Stimulated activated CD8-positive, alpha-beta memory T cell treated with anti-CD3 and anti-CD28 coated beads, Interleukin-4, amount 100 ng/mL, for 1 hour (primary cell): ENCODE data around the gene RNLS.

Experiments
- DNase-seq, 2 donors: peaks; one replicate each; pipeline ENCODE4 v3.0.0-alpha.2; 2020; ENCODE audit warnings: low read depth in 2 of 2, low spot score in 1 of 2

RNLS gene

DNA sequence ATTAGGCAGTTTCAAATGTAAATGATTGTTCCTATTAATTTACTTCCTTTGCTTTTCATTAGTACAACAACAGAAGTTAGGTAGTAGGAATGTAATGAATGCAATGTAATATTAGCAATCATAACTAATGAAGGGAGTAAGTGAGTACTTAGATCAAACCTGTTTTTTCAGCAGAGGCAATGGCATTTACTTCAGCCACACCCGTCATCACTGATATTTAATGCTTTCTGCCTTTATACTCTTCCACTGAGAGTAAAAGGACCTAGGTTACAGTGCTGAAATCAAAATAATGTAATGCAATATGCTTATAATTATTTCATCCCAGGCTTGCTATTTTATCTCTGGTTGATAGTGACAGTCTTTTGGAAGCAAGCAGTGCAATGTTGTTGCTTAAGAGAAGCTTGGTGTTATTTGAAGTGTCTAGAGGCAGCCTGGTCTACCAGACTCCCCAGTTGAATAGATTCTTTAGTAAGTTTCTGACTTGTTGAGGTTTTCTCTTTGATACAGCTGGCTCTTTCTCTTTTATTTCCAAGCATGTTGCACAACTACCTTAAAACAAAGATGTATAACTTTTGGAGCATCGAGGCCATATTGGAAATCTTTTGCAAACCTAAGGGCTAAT is 149.4 kb downstream of the RNLS start:
- no peak for DNase-seq

DNA sequence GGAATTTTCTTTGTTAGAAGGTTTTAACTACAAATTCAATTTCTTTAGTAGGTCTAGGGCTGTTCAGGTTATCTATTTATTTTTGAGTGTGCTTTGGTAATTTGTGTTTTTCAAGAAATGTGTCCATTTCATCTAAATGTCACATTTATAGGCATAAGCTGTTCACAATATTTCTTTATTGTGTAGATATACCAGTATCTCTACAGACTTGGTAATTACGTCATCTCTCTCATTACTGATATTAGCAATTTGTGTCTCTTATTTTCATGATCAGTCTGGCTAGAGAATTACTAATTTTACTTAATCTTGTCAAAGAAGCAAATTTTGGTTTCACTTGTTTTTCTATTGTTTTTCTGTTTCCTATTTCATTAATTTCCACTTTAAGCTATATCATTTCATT is 152.0 kb downstream of the RNLS start:
- DNase-seq = no peak

DNA sequence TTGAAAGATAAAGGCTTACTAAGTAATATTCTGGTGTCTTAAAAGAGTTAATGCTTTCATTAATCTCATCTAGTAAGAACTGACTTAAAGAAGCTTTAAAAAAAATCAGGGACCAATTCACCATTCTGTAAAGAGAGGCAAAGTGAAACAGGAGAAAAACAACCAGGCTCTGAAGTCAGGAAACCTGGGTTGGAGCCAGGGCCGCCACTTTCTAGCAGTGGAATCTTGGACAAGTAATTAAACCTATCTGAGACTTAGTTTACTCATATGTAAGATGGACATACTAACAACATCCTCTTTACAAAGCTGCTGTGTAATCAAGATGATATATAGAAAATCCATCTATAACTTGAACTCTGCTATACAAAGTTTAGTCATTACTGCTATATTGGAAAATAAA is 154.1 kb downstream of the RNLS start:
- DNase-seq = no peak

DNA sequence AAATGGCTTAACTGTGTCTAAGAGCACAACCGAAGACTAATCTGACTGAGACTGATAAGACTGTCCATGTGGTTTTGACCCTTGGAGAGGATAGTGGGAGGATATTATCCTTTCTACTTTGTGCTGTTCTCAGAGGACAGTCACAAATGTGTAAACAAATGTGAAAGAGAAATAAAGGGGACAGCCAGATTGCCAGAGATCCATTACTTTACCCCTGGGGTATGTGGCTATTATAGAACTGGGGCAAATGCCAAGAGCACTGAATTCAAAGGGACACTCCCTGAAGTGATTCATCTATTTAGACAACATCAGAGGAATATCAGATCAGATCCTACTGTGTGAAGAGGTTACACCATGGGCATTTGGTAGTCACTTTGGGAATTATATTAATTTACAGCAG is 154.7 kb downstream of the RNLS start:
- no peak for DNase-seq

DNA sequence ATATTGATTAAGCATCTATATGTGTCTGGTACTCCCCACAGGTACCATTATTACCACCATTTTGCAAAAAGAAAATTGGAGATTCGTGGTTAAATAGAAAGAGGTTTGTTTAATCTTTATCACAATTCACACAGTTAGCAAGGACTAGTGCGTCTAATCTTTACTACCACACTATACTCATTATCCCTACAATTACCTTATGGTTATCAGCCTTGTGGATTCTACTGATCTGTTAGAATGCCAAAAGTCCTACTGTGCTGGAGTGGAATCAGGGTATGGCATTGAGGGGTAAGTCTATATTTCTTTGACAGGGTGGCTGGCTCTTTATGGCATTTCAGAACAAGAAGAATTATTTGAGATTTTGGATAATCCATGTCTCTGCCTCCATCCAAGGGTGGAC is 156.1 kb downstream of the RNLS start:
- no peak for DNase-seq

DNA sequence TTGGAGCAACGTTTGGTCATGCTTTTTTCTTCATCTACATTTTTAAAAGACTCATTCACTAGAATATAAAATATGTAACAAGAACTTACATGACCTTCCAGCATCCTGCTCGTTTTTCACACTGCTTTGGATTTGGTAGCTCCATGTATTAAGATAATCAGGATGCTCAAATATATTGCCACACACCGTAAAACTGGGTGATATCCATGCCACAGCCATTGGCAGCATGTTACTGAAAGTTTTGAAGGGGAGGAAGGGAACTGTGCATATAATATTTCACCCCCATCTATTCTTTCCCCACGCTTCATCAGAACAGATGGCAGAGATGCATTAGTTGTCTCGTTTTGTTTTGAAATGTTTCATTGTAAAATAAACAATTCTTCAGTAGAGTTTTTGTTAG is 158.2 kb downstream of the RNLS start:
- DNase-seq = no peak

DNA sequence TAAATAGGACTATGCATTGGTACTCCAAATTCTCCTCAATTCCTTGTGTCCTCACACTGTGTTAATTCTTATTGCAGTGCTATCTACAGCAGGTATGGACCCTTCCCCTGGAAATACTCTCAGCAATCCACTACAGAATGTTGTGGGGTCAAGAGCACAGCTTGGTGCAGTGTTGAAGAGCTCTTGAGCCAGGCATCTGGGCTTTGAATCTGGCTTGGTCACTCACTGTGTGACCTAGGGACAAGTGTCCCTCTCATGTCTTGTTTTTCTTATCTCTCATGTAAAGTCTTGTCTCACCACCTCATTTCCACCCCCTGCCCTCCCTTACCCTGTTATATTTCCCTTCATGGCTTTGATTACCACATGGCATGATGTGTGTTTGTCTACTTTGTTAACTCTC is 159.4 kb downstream of the RNLS start:
- DNase-seq = no peak

DNA sequence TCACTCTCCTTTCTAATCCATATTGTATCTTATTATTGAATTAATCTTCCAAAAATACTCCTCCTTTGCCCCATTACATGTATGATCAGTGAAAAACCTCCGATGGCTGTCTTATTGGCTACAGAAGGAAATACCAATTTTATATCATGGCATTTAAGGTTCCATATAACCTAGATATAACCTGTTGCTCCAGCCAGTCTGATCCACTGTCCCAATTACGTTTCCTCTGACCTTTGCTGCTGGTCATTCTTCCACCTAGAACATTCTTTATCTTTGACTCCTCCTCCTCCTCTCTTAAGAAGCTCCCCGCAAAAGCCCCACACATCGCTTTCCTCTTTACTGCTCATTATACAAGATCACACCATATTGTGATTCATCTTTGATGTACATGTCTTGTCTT is 161.5 kb downstream of the RNLS start:
- DNase-seq = no peak

DNA sequence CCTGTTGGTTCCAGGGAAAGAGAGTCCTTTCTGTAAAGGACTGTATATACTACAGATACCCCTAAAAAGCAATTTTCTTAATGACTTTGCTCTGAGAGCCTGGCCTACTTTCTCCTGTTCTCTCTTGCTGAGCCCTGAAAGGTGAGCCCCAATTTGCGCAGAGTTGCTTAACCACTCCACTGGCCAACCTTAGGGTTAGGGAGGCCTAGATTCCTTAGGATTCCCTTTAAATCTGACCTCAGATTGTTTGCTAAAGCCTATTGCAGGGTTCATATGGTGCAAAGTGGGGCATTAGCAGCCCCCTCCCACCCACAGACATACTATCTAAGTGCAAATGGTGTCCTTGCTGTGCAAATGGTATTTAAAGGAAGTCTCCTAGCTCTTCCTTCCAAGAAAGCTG is 164.2 kb downstream of the RNLS start:
- DNase-seq = no peak

DNA sequence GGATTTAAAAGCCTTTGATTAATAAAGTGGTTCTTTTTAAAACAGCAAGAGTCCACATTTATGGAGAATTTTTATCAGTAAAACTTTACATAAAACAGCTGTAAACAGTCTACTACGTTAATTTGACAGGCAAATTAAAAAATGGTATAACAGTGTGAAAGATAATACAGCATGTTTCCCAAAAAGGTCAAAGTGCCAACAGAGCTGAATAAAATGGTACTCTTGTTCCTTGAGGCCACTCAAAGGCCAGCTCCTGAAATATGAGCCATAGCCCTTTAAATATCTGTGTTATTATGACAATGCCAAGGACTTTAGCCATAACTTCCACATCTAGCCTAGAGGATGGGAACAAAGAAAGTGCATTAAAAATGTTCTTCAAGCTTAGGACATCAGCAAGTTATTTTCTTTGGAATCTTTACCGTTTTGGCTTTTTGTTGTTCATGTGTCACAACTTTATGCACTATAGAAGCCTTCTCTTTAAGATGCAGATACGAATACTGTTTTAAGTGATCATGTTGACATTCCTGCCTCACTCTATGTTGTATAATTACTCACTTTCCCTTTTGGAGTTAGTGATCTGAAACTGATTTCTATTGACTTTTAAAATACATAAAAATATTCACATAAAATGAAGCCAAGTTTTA is 165.6 kb downstream of the RNLS start:
- no peak for DNase-seq

DNA sequence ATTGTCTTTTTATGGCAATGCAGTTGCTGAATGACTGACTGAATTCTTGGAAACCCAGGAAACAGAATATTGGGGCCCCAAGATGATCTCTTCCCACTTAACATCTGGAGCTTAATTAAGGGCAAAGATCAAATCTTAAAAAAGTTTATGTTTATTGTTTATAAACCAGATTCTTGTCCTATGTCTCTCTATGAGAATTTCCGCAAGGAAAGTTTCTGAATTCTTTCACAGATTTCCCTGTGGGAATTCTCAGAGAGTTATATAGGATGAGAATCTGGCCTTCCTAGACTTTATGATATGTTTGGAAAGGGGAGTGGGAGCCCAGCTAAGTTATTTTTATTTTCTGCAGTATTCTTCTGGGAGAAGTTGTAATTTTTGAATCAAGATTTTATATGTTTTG is 166.3 kb downstream of the RNLS start:
- no peak for DNase-seq

DNA sequence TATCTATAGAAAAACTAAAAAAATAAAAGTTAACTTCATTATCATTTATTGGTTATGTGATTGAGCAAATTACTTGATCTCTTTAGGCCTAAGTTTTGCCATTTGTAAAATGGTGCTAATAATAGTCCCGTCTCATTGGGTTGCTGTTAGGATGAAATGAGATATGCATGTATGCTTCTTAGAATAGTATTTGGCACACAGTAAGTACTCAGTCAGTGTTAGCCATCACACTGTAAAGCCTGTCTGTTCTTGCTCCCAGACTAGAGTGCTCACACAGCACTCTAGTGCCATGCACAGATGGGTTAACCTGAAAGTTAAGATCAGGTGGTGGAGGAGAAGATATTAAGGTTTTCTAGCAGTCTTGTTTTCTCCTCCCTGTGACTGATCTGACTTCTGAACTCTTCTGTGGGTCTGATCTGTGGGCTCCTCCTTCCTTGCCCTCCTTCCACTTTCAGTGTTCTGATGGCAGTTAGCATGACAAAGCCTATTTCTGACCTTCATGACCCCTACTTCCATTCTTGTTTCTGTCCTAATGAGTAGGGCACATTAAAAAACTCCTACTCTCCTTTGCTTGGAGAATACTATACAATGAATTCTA is 167.5 kb downstream of the RNLS start:
- DNase-seq = no peak

DNA sequence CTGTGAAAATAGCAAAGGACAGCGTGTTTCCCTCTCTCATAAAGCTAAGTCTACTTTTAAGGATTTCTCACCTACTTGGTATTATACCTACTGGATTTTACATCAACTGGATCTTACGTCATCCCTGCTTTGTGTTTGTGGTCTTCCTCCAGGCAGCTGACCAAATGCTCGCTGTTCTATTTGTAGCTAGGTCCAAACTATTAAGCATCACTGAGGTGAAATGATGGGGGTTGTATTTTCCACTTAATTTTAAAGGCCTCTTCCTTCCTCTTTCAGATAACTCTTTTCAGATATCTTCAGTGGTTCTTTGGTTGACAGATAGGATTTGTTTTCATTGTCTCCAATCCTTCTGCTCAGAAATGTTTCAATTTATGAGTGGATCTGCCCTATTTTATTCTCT is 169.7 kb downstream of the RNLS start:
- no peak for DNase-seq

DNA sequence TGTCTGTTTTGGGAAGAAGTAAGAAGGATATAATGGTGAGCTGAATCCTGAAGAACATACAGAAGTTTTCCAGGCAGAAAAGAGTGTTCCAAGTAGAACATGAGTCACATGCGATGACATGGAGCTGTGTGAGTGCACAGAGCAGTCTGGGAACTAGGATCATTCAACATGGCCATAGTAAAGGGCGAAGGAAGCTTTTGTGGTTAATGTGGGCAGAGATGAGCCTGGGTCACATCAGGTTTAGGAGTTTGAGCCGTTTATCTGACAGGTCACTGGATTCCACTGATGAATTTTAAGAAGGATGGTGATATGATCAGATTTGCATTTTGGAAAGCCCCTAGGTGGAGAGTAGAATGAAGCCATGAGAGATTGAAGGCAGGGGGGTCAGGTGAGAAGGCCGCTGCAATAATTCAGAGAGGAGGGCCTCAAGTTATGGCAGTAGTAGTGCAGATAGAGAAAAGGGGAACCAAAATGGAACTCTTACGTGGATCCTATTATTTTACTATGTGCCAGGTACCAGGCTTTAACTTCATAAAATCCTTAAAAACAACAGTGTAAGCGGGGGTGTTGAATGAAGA is 171.3 kb downstream of the RNLS start:
- no peak for DNase-seq

DNA sequence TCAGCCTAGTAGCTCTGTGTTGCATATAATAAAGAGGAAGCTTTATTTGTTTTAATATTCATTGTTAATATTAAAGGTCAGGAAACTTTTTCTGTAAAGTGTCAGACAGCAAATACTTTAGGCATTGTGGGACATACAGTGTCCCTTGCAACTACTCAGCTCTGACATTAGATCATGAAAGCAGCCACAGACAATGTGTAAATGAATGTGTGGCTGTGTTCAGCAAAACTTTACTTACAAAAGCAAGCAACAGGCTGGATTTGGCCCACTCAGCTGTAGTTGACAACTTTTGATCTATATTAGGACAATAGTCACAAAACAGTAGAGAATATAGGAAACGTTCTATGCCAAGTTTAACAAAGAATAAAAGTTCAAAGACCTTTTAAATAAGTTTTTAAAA is 173.3 kb downstream of the RNLS start:
- DNase-seq = no peak

DNA sequence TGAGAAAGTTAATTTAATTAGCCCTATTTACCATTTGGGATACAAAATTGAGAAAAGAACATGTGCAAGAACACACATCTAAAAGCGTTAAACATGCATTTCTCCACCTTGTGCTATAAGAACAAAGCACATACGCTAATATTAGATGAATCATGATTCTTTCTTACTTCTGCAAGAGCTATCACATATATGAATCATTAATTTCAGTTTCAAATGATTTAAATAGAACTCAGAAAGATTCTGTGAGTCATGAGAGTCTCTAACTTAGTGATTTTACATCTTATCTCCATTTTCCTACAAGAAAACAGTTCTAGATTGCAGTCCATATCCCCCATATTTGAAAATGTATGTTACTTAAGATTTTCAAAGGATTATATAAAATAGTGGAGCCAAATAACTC is 173.9 kb downstream of the RNLS start:
- no peak for DNase-seq

DNA sequence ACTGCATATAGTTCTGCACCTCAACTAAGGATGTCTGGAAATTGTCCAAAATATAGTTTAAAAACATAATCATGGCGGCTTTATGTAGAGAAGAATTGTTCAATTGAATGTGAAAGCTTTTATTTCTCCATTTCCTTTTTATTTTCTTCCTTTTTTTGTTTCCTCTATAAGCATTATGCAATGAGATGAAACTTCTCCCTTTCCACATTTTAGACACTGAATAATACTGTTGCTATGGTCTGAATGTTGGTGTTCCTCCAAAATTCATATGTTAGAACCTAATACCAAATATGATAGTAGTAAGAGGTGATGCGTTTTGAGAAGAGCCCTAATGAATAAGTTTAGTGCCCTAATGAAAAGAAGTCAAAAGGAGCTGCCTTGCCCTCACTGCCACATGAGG is 175.0 kb downstream of the RNLS start:
- DNase-seq = no peak

DNA sequence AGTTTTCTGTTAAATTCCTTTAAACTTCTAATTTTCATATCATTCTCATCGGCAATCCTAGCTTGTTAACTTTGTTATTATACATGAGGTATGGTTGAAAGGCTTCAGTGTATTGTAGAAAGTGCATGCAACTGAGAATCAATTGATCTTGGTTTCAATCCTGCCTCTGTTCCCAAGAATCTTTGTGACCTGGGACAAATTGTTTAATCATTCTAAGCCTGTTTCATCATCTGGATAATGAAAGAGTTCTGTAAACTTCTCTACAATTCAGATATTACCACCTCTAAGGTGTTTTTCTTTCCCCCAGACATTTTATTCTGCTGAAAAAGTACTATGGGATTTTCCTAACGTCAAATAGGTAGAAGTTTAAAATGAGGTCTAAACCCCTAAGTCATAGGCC is 179.0 kb downstream of the RNLS start:
- DNase-seq = no peak

DNA sequence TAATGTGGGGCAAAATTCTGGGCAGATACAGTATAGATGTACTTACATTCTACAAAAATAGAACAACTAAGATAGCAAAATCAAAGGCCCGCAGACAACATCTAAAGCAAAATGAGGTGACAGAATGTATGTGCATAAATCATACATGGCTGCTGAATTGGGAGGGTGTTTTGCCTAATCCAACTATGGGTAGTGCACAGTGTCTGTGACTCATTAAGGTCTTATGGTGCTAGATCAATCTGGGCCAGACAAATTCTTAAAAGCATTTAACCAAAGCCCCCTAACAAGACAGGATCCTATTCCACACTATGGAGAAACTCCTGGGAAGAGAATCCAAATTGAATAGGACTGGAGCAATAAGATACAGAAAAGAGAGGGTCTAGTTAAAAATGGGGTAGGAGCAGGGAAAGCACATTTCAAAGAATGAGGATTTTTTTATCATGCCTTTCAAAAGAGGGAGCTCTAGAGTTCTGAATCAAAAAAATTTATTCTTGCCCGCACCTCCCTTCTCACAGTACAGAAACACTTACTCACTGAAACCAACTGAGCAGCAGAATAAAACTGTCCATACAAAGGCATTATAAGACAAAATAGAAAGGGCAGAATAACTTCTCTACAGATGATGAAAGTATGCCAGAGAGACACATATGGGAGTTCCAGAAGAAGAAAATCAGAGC is 181.3 kb downstream of the RNLS start:
- DNase-seq = no peak

DNA sequence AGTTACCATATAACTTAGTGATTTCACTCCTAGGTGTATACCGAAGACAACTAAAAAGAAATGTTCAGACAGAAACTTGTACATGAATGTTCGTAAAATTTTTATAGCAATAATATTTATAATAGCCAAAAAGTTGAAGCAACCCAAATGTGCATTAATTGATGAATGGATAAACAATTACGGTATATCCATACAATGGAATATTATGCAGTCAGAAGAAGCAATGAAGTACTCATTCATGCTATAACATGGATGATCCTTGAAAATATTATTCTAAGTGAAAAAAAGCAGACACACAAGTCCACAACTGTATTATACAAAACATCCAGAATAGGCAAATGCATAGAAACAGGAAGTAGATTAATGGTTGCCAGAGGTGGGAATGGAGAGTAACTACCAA is 183.9 kb downstream of the RNLS start:
- DNase-seq = no peak

DNA sequence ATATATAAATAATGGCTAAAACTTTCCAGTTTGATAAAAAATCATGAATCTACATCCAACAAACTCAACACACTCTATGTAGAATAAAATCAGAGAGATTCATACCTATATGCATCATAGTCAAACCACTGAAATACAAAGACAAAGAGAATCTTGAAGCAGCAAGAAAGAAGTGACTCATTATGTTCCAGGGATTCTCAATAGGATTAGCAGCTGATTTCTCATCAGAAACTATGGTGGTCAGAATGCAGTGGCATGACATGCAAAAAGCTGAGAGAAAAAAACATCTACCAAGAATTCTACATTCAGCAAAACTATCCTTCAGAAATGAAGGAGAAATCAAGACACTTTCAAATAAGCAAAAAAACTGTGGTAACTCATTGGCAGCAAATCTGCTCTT is 187.4 kb downstream of the RNLS start:
- DNase-seq = no peak

DNA sequence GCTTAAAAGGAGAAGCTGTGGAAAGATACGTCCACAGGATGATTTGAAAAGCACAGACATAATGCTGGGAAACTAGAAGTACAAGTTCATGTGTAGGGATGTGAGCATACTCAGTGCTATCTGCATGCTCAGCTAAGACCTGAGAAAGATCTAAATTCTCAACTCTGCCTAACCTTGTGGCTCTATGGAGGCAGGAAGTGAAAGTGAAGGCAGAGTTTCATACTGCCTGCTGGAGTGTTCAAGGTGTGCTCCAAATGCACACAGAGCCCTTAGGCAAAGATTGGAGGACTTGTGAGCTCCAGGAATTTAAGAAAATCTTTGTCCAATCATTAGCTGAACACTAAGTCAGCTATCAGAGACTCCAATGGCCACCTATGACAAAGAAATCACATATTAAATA is 190.9 kb downstream of the RNLS start:
- no peak for DNase-seq
